ENCODE data around the gene GOLGA3. TPM values are rescaled to one million over a fixed set of nuclear protein-coding genes. Genes with fewer than 3 reads are reported as not detected.

GOLGA3 gene
- total and polyA plus RNA-seq, 10 of the 15 experiments (the other 5 are each of a cell fraction or from before 2014, with no cell fraction given): 2.0 to 42.7 (median 15.2) TPM

- 0 out of 2 replicates have a peak, but pooled peaks have one; percentile 12 for TF ChIP-seq CREB1 (IDR thresholded peaks at IDR 0.05; ENCODE audit: low read depth)
- TF ChIP-seq, protein P1, sequence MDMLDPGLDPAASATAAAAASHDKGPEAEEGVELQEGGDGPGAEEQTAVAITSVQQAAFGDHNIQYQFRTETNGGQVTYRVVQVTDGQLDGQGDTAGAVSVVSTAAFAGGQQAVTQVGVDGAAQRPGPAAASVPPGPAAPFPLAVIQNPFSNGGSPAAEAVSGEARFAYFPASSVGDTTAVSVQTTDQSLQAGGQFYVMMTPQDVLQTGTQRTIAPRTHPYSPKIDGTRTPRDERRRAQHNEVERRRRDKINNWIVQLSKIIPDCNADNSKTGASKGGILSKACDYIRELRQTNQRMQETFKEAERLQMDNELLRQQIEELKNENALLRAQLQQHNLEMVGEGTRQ (IDR thresholded peaks at IDR 0.05; ENCODE audit: borderline replicate concordance, low read depth, low read length): no peak
Measured at GRCh38 chr12:132772606-132773005, 56.1 kb downstream of the GOLGA3 start (continued).

DNA sequence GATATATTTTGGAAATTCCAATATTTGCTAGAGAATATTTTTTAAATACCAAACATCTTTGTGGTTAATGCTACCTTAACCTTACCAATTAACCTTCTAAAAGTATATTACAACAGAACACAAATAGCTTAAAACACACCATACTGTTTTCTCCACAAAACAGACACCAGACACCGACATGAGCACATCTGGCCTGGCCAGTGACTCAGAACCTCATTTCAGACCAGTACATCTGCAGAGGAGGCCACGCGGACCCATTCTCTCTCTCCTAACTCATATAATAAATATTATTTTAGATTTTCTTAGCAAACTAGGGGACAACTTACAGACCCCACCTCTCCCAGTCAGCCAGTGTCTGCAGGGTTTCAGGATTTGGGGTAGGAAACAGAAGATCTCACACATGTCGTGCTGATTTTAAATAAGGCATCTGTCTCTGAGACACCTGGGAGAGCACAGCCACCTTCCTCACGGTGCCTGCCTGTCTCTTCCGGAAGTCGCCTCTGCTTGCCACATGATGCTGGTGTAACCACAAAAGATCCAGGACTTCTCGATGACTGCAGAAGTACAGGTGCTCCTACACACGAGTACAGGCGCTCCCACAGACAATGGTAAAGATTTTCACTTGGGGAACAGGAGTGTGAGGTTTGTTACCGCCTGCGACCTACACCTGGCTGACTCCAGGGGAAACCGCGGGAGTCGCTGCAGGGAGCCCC, 57.4 kb downstream of the GOLGA3 start:
- ChIA-PET SMC1A (ENCODE audit: uncharacterized antibody, unreplicated experiment) (interaction anchor here (1.1 to 1.3 kb wide), 2 partner anchors 9 to 10 kb away, joined by 3 to 5 read pairs; partner anchors contain the start of gene ANKLE2), POLR2A (no interaction called here), CTCF (no interaction called here), RAD21 (ENCODE audit: unreplicated experiment) (interaction anchor here (1.0 to 1.6 kb wide), 2 partner anchors 11 to 58 kb away, joined by 3 to 5 read pairs; partner anchors contain the start of gene GOLGA3)
- Histone ChIP-seq H3K4me1 (ENCODE audit: control insufficient read depth, insufficient read depth, low read length) (peaks cover 55% of the 10 kb centered on the region), H3K27me3 (replicated peaks in 1 of 2; ENCODE audit: control insufficient read depth in 2 of 2, insufficient read depth in 2 of 2, low read length in 1 of 2) (no peaks in the 10 kb centered on the region), H3K4me3 (peak overlapping the region; percentile 49; the same call in 1 of the 2 replicates), H3K27ac (ENCODE audit: control insufficient read depth, insufficient read depth) (peak overlapping the region; percentile 95), H2AFZ (ENCODE audit: control insufficient read depth, low read depth, low read length) (peak overlapping the region; percentile 16; the same call in 1 of the 2 replicates), H4K20me1 (ENCODE audit: control insufficient read depth, insufficient read depth) (no peaks in the 10 kb centered on the region), H3K36me3 (ENCODE audit: control insufficient read depth in 2 of 2, insufficient read depth in 2 of 2, low read length in 1 of 2) (peaks cover 12 to 14% of the 10 kb centered on the region in 2 experiments), H3K79me2 (ENCODE audit: control insufficient read depth, insufficient read depth, low read length) (peaks cover 8% of the 10 kb centered on the region), H3K9me3 (replicated peaks; ENCODE audit: control insufficient read depth, insufficient read depth, low read length) (peaks cover 1% of the 10 kb centered on the region; the same call in 1 of the 3 replicates), H3K4me2 (ENCODE audit: control insufficient read depth, insufficient read depth) (peak overlapping the region; percentile 94), H3K9ac (ENCODE audit: control insufficient read depth, insufficient read depth, low read length) (peak overlapping the region; percentile 79)
- FAIRE-seq (peak; percentile 65), ATAC-seq (peak; percentile 56), DNase-seq (ENCODE audit: low read depth, low spot score) (no peak)
- intact Hi-C loops (cut with micrococcal nuclease; ENCODE audit: unreplicated experiment) (loop anchor here (2.0 kb wide), 1 partner anchor 50 kb away; no protein-coding TSS in a partner anchor), in situ Hi-C loops (cut with MboI) (no loop called here)
- no TSS peak for BruUV-seq (replicated peaks)
- 36% methylated on average over 15 of the region's 15 CpGs for WGBS (ENCODE audit: insufficient coverage, insufficient replicate concordance, low lambda C conversion rate, missing lambda C conversion rate)
- TF ChIP-seq POLR2A (IDR thresholded peaks at IDR 0.05; ENCODE audit: low read depth, low read length) (peak; percentile 66; the same call in 1 of the 2 replicates), ZNF24 (IDR thresholded peaks at IDR 0.05) (0 out of 2 replicates have a peak, but pooled peaks have one; percentile 28), PAX5 (IDR thresholded peaks at IDR 0.05; ENCODE audit: borderline replicate concordance, low read depth, low read length) (peak; percentile 34; the same call in 1 of the 2 replicates), CREM (IDR thresholded peaks at IDR 0.05; ENCODE audit: low read depth) (peak; percentile 48; the same call in 1 of the 2 replicates), BACH1 (IDR thresholded peaks at IDR 0.05; ENCODE audit: borderline replicate concordance) (no peak), NFYA (IDR thresholded peaks at IDR 0.05; ENCODE audit: borderline replicate concordance, low read depth, low read length) (no peak), TCF12 (IDR thresholded peaks at IDR 0.05; ENCODE audit: low read depth, low read length) (peak; percentile 71), IKZF1 (conservative IDR thresholded peaks at IDR 0.05) (peak; percentile 77), NBN (IDR thresholded peaks at IDR 0.05) (peak; percentile 26; the same call in 1 of the 2 replicates), FOS (IDR thresholded peaks at IDR 0.05; ENCODE audit: borderline replicate concordance, extremely low read depth, insufficient read length) (no peak), ATF7 (IDR thresholded peaks at IDR 0.05; ENCODE audit: low read depth) (0 out of 2 replicates have a peak, but pooled peaks have one; percentile 11), ETV6 (conservative IDR thresholded peaks at IDR 0.05 in 1 of 2, IDR thresholded peaks at IDR 0.05 in 1 of 2; ENCODE audit: borderline replicate concordance in 1 of 2, low read depth in 1 of 2) (0 out of 4 replicates have a peak, but pooled peaks of 1 of the 2 experiments have one; percentile 48), ELK1 (IDR thresholded peaks at IDR 0.05; ENCODE audit: low read depth, low read length) (0 out of 2 replicates have a peak, but pooled peaks have one; percentile 51)
- TF ChIP-seq, protein P2, sequence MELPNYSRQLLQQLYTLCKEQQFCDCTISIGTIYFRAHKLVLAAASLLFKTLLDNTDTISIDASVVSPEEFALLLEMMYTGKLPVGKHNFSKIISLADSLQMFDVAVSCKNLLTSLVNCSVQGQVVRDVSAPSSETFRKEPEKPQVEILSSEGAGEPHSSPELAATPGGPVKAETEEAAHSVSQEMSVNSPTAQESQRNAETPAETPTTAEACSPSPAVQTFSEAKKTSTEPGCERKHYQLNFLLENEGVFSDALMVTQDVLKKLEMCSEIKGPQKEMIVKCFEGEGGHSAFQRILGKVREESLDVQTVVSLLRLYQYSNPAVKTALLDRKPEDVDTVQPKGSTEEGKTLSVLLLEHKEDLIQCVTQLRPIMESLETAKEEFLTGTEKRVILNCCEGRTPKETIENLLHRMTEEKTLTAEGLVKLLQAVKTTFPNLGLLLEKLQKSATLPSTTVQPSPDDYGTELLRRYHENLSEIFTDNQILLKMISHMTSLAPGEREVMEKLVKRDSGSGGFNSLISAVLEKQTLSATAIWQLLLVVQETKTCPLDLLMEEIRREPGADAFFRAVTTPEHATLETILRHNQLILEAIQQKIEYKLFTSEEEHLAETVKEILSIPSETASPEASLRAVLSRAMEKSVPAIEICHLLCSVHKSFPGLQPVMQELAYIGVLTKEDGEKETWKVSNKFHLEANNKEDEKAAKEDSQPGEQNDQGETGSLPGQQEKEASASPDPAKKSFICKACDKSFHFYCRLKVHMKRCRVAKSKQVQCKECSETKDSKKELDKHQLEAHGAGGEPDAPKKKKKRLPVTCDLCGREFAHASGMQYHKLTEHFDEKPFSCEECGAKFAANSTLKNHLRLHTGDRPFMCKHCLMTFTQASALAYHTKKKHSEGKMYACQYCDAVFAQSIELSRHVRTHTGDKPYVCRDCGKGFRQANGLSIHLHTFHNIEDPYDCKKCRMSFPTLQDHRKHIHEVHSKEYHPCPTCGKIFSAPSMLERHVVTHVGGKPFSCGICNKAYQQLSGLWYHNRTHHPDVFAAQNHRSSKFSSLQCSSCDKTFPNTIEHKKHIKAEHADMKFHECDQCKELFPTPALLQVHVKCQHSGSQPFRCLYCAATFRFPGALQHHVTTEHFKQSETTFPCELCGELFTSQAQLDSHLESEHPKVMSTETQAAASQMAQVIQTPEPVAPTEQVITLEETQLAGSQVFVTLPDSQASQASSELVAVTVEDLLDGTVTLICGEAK (IDR thresholded peaks at IDR 0.05; ENCODE audit: borderline replicate concordance): no peak

Data from GM12878 (cell line).